Measurements from ENCODE around the gene GNAQ. TPM values are rescaled to one million over a fixed set of nuclear protein-coding genes. Genes with fewer than 3 reads are reported as not detected.

GNAQ gene
- total and polyA plus RNA-seq, 2 experiments from 2014 or later = 21.1 to 32.8 TPM

GRCh38 chr9:77945798-77946197 lies 85.8 kb downstream of the GNAQ start:
- H3K27me3 ChIP-seq = no peaks in the 10 kb centered on the region
- peaks cover 31% of the 10 kb centered on the region for H3K4me1 ChIP-seq (ENCODE audit: low read depth)
- H3K4me3 ChIP-seq = no peak overlapping the region
- TF ChIP-seq CTCF (IDR thresholded peaks at IDR 0.05; ENCODE audit: low read depth, low read length) = no peak
- peak; percentile 14 to 80 for DNase-seq (ENCODE audit: low read depth in 1 of 2, low spot score in 1 of 2)
- H3K36me3 ChIP-seq = no peaks in the 10 kb centered on the region
- H3K27ac ChIP-seq = no peak overlapping the region
- no peaks in the 10 kb centered on the region for H3K9me3 ChIP-seq (ENCODE audit: low read depth)

- H3K27me3 ChIP-seq = no peaks in the 10 kb centered on the region
- no peak for TF ChIP-seq CTCF (IDR thresholded peaks at IDR 0.05; ENCODE audit: low read depth, low read length)
- DNase-seq (ENCODE audit: low read depth in 1 of 2, low spot score in 1 of 2) = no peak
- H3K4me3 ChIP-seq = no peak overlapping the region
- peaks cover 31% of the 10 kb centered on the region for H3K4me1 ChIP-seq (ENCODE audit: low read depth)
- no peaks in the 10 kb centered on the region for H3K36me3 ChIP-seq
- H3K27ac ChIP-seq = no peak overlapping the region
- H3K9me3 ChIP-seq (ENCODE audit: low read depth) = no peaks in the 10 kb centered on the region
These were observed 86.9 kb downstream of the GNAQ start for GRCh38 chr9:77944556-77945243.

- Histone ChIP-seq H3K4me3 (no peak overlapping the region), H3K27ac (no peak overlapping the region), H3K4me1 (ENCODE audit: low read depth) (peaks cover 31% of the 10 kb centered on the region), H3K36me3 (no peaks in the 10 kb centered on the region), H3K9me3 (ENCODE audit: low read depth) (no peaks in the 10 kb centered on the region), H3K27me3 (no peaks in the 10 kb centered on the region)
- TF ChIP-seq CTCF (IDR thresholded peaks at IDR 0.05; ENCODE audit: low read depth, low read length) = no peak
- peak in 1 of 2 donors; percentile 58 for DNase-seq (ENCODE audit: low read depth in 1 of 2, low spot score in 1 of 2)
These were observed 88.6 kb downstream of the GNAQ start for GRCh38 chr9:77943057-77943456.

- peak in 1 of 2 donors; percentile 71 for DNase-seq (ENCODE audit: low read depth in 1 of 2, low spot score in 1 of 2)
- no peak for TF ChIP-seq CTCF (IDR thresholded peaks at IDR 0.05; ENCODE audit: low read depth, low read length)
These were observed 92.4 kb downstream of the GNAQ start for GRCh38 chr9:77939149-77939668.

GRCh38 chr9:77938163-77938562 lies 93.4 kb downstream of the GNAQ start:
- Histone ChIP-seq H3K4me1 (ENCODE audit: low read depth) (peaks cover 4% of the 10 kb centered on the region), H3K9me3 (ENCODE audit: low read depth) (no peaks in the 10 kb centered on the region), H3K4me3 (no peak overlapping the region), H3K27ac (no peak overlapping the region), H3K36me3 (no peaks in the 10 kb centered on the region), H3K27me3 (no peaks in the 10 kb centered on the region)
- no peak for TF ChIP-seq CTCF (IDR thresholded peaks at IDR 0.05; ENCODE audit: low read depth, low read length)
- no peak for DNase-seq (ENCODE audit: low read depth in 1 of 2, low spot score in 1 of 2)

More at GRCh38 chr9:77939149-77939668, 92.4 kb downstream of the GNAQ start:
- Histone ChIP-seq H3K4me3 (no peak overlapping the region), H3K9me3 (ENCODE audit: low read depth) (no peaks in the 10 kb centered on the region), H3K36me3 (no peaks in the 10 kb centered on the region), H3K4me1 (ENCODE audit: low read depth) (peaks cover 4% of the 10 kb centered on the region), H3K27me3 (no peaks in the 10 kb centered on the region), H3K27ac (no peak overlapping the region)

Measured in cardiac muscle cell (in vitro differentiated cells and primary cell).